Fibroblast of villous mesenchyme (primary cell): ENCODE results near the gene CCDC121. TPM values are rescaled to one million over a fixed set of nuclear protein-coding genes. Genes with fewer than 3 reads are reported as not detected.
"Not testable (repeated sequence)": the region's sequence is repeated elsewhere in the genome, so short reads cannot be mapped to it uniquely, and the experiment has no call there.

ENCODE experiments used
- DNase-seq: peaks from one replicate; pipeline ENCODE4 v3.0.0-alpha.2; 2010; ENCODE audit warnings: low read depth
- H3K4me3 ChIP-seq: 2 replicates; pipeline ENCODE4 v1.5.1; 2011; ENCODE audit warnings: low read depth, mild to moderate bottlenecking, low read length
- total RNA-seq: library from RNA; depleted of rRNA; stranded (reverse); fragments of >200 nt; gene quantifications from 2 replicates; pipeline ENCODE4 v1.2.3, GENCODE V29; 2012
- TF ChIP-seq, protein P1 (sequence below): IDR thresholded peaks from 2 replicates; pipeline ENCODE4 v1.5.1; 2012; ENCODE audit warnings: low read depth, mild to moderate bottlenecking, low read length; ENCODE audit not compliant: insufficient read depth

The CCDC121 gene
- total RNA-seq, 1 donor: 1.3 TPM

DNA sequence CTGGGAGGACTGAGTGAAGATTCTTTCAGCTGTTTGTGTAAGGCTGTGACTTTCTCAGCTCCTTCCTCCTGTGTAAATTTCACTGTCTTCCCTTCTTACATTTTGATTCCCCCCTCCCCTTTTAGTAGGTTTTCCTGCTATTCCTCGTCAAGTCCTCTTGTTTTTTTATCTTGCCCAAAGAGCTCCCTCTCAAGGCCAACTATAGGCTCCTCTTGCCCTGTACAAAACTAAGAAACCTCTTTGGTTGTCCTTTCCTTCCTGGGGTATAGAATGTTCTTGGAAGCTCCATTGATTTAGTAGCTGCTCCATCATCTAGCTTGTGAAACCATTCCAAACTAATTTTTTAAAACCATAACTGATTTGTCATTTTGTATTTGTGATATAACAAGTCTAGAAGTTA, 7.3 kb downstream of the CCDC121 start:
- TF ChIP-seq, protein P1, sequence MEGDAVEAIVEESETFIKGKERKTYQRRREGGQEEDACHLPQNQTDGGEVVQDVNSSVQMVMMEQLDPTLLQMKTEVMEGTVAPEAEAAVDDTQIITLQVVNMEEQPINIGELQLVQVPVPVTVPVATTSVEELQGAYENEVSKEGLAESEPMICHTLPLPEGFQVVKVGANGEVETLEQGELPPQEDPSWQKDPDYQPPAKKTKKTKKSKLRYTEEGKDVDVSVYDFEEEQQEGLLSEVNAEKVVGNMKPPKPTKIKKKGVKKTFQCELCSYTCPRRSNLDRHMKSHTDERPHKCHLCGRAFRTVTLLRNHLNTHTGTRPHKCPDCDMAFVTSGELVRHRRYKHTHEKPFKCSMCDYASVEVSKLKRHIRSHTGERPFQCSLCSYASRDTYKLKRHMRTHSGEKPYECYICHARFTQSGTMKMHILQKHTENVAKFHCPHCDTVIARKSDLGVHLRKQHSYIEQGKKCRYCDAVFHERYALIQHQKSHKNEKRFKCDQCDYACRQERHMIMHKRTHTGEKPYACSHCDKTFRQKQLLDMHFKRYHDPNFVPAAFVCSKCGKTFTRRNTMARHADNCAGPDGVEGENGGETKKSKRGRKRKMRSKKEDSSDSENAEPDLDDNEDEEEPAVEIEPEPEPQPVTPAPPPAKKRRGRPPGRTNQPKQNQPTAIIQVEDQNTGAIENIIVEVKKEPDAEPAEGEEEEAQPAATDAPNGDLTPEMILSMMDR: no peak

DNA sequence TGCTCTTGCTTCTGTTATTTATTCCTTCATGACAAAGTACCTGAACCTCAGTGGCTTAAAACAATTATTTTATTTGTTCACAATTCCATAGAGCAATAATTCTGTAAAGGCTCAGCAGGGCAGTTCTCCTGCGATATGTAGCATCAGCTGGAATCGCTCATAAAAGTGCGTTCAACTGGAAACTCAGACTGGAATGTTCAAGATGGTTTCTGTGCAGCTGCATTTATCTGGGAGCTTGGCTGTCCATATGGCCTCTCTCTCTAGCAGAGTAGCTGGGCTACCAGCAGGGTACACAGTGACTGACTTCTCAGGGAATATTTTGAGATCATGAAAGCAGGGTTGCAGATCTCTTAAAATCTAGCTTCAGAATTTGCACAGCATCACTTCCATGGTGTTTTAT, 13.5 kb downstream of the CCDC121 start:
- no peak overlapping the region for H3K4me3 ChIP-seq
- TF ChIP-seq, protein P1: no peak
- no peak for DNase-seq

More for the DNA sequence above, 7.3 kb downstream of the CCDC121 start:
- H3K4me3 ChIP-seq: no peak overlapping the region
- DNase-seq: no peak

DNA sequence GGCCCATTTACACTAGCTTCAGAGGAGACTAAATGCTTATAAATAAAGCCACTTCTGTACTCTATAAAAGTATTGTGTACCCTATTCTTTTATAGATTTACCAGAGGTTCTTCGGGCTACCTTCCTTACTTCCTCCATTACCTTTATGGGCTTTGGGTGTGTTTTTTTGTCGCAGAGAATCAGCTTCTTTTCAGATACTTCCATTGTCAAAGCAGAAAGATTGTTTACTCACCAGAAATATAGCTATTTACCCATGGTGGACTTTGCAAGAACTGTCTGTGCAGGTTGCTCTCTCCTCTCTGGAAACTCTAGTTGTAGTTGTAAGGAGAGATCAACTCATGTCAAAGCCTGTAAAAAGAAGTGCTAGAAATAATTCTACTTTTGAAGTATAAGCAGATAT, 14.8 kb downstream of the CCDC121 start:
- no peak for DNase-seq
- TF ChIP-seq, protein P1: no peak
- H3K4me3 ChIP-seq: no peak overlapping the region

DNA sequence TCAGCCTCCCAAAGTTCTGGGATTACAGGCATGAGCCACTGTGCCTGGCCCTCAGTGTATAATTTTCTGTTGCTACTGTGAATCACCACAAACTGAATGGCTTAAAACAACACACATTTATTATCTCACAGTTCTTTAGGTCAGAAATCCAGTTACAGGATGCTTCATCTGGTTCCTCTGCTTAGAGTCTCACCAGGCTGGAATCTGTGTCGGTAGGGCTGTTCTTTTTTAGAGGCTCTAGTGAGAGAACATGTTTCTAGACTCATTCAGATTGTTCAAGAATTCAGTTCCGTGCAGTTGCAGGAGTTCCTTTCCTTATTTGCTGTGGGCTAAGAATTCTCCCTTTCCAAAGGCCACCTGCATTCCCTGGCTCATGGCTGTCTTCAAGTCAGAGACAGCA, 22.2 kb downstream of the CCDC121 start:
- TF ChIP-seq, protein P1: no peak
- no peak for DNase-seq
- no peak overlapping the region for H3K4me3 ChIP-seq

DNA sequence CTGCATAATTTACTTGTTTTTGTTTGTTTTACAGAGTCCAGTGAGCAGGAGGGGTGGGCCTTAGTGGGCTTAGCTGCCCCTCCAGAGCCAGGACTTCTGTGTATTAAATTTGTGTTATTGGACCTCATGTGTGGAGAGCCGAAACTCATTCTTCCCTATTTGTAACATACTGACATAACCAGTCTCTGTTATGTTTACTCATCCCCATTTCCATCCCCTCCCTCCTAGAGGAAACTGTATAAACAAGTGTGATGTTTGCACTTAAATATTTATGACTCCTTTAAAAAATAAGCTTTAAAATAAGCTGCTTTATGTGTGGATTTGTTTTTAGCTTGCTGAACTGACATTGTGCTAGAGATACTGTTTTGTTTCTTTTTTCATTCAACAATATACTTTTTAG, 32.2 kb downstream of the CCDC121 start:
- peak; percentile 51 for DNase-seq
- TF ChIP-seq, protein P1: no peak

DNA sequence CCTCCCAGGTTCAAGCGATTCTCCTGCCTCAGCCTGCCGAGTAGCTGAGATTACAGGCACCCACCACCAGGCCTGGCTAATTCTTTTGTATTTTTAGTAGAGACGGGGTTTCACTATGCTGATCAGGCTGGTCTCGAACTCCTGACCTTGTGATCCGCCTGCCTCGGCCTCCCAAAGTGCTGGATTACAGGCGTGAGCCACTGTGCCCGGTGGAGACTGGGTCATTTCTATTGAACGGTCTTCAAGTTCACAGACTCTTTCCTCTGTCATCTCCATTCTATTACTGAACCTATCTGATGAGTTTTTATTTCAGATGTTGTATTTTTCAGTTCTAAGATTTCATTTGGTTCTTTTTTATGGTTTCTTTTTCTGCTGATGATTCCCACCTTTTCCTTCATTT, 33.4 kb downstream of the CCDC121 start:
- not testable (repeated sequence) for DNase-seq, H3K4me3 ChIP-seq

More for the DNA sequence above, 32.2 kb downstream of the CCDC121 start:
- H3K4me3 ChIP-seq: no peak overlapping the region

DNA sequence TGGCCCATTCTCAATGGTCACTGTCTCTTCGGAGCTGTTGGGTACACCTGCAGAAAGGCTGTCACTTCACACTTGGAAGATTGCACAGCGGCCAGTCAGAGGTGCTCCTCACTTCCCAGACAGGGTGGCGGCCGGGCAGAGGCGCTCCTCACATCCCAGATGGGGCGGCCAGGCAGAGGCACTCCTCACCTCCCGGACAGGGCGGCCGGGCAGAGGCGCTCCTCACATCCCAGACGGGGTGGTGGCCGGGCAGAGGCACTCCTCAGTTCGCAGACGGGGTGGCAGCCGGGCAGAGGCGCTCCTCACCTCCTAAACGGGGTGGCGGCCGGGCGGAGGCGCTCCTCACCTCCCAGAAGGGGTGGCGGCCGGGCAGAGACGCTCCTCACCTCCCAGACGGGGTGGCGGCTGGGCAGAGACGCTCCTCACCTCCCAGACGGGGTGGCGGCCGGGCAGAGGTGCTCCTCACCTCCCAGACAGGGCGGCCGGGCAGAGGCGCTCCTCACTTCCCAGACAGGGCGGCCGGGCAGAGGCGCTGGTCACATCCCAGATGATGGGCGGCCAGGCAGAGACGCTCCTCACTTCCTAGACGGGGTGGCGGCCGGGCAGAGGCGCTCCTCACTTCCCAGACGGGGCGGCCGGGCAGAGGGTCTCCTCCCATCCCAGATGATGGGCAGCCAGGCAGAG, 34.6 kb downstream of the CCDC121 start:
- H3K4me3 ChIP-seq, DNase-seq: not testable (repeated sequence)

DNA sequence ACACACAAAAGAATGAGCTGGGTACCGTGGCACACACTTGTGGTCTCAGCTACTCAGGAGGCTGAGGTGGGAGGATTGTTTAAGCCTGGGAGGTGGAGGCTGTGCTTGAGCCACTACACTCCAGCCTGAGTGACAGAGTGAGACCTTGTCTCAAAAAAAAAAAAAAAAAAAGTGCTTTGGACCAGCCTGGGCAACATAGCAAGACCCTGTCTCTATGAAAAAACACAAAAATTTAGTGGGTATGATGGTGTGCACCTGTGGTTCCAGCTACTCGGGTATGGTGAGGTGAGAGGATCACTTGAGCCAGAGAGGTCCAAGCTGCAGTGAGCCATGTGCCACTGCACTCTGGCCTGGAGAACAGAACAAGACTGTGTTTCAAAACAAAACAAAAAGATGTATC, 35.6 kb downstream of the CCDC121 start:
- no peak for DNase-seq
- TF ChIP-seq, protein P1: no peak

More for the DNA sequence above, 35.6 kb downstream of the CCDC121 start:
- H3K4me3 ChIP-seq: no peak overlapping the region
